Measurements from ENCODE around the gene HSF2BP.
"Not testable (repeated sequence)": the region's sequence is repeated elsewhere in the genome, so short reads cannot be mapped to it uniquely, and the experiment has no call there.

Gene HSF2BP

DNA sequence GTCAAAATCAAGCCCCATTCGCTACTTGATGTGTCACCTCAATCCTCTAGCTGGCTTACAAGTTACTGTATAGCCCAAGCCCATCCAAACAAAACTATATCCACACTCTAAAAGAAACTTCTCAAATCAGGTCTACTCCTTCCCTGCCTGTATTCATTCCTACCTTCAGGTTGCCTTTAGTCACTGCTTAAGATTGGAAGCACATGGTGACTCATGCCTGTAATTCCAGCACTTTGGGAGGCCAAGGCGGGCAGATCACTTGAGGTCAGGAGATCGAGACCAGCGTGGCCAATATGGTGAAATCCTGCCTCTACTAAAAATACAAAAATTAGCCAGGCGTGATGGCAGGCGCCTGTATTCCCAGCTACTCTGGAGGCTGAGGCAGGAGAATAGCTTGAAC is 7.4 kb downstream of the HSF2BP start:
- not testable (repeated sequence) for DNase-seq (ENCODE audit: low read depth in 2 of 2)

DNA sequence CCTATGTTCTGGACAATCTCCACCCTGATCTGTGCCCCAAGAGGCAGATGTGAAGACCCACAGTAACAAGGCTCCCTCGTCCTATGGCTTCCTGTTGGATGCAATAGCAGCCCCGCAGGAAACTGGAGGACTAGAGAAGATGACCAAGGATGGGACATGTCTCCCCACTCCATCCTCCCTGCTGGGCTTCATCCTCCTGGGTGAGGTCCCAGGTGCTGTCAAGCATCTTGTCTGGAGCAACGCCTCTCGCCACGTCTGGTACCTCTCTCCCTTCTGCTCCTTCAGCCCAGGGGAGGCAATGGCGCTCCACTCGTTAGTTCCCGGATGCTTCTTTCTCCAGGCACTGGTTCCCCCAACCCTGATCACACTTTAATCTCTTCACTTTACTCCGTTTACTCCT is 11.1 kb downstream of the HSF2BP start:
- DNase-seq (ENCODE audit: low read depth in 2 of 2) = no peak

DNA sequence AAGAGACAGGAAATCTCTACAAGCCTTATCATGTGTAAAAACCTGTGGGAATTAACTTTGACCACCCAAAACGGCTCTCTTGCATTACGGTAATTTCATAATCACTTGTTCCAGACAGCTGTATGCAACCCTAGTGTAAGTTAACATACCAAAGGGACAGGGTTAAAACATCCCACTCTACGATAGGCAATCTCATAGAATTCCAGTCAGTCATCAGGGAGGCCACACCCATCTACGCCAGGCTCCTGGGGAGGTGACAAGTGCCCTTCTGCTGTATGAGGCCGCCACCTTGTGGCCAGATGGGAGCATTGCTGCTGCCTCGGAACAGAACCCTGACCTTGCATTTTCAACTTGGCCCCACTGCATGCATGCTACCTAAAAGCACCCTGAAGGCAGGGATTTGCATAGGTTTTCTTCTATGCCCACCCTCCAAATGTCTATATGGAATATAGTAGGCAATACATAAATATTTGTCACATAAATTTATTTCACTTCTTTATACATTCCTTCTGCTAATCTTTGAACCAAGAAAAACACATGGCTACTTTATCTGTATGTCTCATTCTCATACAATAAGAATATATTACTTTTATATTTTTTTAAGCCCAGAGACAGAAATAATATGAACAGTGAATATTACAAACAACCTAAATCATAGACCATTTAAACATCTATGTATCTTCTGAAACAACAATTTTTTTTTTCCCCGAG is 12.6 kb downstream of the HSF2BP start:
- peak; percentile 68 to 85 for DNase-seq (ENCODE audit: low read depth in 2 of 2)

DNA sequence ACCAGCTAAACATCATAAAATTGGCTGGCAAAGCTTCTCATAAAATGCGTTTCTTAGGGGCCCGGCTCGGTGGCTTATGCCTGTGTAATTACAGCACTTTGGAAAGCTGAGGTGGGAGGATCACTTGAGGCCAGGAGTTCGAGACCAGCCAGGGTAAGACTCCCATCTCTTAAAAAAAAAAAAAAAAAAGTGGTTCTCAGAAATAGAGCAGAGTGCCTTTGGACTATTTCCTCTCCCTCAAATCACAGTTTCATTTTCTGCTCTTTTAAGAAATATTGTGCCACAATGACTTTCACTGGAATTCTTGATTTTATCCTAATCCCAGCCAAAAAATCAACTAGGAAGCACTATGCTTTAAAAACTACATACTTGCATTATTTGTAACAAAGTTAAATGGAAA is 13.3 kb downstream of the HSF2BP start:
- DNase-seq (ENCODE audit: low read depth in 2 of 2) = no peak

DNA sequence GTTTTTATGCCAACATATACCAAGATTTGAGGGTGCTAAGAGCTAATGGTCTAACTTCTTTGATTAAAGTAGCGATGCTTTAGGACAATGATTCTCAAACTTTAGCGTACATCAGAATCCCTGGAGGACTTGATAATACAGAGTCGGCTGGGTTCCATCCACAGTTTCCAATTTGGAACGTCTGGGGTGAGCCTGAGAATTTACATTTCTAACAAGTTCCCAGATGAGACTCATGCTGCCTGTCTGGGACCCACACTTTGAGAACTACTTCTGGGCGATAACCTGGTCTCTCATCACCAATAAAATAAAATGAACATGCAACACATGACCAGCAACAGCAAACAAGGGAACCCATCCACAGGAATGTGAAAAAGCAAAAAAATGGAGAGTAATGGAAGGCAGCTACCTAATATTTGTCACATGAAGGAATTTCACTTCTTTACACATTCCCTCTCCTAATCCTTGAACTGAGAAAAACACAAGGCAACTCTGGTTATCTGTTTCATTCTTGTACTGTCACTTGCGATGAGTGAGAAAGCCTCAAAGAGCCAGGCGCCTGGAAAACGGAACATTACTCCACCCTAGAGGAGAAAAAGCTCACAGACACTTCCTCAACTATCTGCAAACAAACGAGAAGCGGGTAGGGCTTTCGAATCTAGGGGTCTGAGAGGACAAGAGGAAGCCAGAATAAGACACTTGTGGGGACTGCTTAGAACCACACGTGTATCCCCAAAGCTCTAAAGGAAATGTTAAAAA is 14.0 kb downstream of the HSF2BP start:
- no peak for DNase-seq (ENCODE audit: low read depth in 2 of 2)

DNA sequence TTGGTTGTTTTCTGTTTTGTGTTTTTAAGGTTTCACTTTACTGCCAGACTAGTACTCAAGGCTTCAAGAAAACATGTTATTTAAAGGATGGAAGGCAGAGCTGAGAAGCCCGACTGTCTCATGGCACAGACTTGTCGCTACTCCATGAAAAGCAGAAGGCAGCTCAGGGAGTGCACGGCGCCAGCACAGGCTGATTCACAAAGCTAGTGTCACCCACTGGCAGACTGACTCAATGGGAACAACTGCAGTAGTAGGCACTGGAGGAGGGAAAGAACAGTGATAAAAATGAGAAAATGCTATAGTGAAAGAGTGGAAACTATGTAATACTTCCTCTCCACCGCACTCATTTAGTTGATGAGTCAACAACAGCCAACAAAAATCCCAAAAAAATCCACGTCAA is 14.7 kb downstream of the HSF2BP start:
- DNase-seq (ENCODE audit: low read depth in 2 of 2) = no peak

DNA sequence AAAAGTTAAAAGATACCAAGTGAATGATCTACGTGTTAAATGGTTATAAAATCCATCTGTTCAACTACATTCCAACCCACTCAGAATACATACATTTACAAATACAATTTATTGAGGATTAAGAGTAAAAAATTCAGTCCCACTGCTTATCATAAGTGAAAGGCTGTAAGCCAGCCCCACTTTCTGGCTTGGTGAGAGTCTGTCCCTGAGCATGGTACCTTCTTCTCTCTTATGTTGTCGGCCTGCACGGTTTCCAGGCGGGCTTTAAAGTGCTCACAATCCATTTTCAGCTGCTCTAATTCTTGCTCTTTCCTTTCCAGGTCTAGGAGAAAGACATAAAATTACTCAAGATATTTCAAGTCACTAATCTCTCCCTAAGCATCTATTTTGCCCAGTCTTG is 15.2 kb downstream of the HSF2BP start:
- no peak for DNase-seq (ENCODE audit: low read depth in 2 of 2)

DNA sequence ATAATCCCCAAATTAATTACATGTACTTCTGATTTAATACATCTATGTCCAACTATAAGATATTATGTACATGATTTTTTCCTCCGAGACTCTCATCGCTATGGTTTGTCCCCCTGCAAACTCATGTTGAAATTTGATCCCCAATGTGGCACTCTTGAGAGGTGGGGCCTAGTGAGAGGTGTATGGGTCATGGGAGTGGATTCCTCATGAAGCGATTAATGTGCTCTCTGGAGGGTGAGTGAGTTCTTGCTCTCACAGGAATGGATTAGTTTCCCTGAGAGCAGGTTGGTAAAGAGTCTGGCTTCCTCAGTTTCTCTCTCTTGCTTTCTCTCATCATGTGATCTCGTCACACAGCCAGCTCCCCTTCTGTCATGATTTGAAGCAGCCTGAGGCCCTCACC is 16.1 kb downstream of the HSF2BP start:
- no peak for DNase-seq (ENCODE audit: low read depth in 2 of 2)

DNA sequence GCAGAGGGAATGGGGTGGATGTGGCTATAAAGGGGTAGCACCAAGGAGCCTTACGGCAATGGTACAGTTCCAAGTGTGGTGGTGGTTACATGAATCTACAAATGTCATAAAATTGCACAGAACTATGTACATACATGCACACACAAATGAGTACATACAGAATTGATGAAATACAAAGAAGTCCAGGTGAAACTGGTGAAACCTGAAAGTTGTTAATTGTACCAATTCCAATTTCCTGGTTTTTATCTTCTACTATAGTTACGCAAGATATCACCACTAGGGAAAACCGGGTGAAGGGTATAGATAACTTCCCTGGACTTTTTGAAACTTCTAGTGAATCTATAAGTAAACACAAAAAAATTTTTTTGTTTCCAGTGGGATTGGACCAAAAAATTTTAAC is 18.9 kb downstream of the HSF2BP start:
- no peak for DNase-seq (ENCODE audit: low read depth in 2 of 2)

DNA sequence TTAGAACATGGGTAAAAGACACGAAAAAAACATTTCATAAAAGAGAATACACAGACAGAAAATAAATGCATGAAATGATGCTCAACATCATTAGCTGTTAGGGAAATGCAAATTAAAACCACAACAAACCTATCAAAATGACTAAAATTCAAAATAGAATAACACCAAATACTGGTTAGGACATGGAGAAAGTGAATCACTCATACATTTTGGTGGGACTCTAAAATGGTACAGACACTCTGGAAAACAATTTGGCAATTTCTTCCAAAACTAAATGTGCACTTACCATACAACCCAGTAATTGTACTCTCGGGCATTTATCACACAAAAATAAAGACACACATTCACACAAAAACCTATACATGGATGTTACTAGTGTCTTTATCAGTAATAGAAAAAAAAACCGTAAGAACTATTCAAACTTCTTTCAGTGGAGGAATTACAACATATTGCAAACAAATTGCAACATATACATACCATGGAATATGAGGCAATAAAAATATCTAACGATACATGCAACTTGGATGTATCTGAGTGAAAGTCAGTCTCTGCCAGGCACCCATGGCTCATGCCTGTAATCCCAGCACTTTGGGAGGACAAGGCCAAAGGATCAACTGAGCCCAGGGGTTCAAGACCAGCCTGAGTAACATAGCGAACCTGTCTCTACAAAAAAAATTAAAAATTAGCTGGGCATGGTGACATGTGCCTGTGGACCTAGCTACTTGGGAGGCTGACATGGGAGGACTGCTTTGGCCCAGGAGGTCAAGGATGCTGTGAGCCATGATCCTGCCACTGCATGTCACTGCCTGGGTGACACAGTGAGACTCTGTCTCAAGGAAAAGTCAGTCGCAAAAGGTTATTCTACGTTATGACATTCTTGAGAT is 19.6 kb downstream of the HSF2BP start:
- DNase-seq (ENCODE audit: low read depth in 2 of 2) = no peak

DNA sequence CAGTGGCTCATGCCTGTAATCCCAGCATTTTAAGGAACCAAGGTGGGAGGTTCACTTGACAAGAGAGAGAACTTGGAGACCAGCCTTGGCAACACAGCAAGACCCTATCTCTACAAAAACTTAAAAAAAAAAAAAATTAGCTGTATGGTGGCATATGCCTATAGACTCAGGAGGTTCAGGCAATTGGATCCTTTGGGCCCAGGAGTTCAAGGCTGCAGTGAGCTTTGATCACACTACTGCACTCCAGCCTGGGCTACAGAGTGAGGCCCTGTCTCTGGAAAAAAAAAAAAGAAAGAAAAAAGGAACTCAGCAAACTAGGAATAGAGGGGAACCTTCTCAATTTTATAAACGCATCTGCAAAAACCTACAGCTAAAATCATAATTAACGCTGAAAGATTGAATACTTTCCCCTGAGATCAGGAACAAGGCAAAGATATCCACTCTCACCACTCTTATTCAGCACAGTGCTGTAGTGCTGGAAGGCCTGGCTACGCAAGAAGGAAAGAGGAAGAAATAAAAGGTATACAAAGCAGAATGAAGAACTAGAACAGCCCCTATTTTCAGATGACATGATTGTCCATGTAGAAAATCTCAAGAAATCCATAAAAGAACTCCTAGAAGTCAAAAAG is 21.6 kb downstream of the HSF2BP start:
- no peak for DNase-seq (ENCODE audit: low read depth in 2 of 2)

DNA sequence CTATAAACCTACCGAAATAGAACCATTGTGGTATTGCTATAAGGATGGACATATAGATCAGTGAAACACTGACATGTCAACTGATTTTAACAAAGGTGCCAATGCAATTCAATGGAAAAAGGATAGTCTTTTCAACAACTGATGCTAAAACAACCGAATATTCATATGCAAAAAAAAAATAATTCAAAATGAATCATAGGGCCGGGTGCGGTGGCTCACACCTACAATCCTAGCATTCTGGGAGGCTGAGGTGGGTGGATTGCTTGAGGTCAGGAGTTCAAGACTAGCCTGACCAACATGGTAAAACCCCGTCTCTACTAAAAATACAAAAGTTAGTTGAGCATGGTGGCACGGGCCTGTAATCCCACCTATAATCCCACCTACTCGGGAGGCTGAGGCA is 23.9 kb downstream of the HSF2BP start:
- DNase-seq (ENCODE audit: low read depth in 2 of 2) = no peak

DNA sequence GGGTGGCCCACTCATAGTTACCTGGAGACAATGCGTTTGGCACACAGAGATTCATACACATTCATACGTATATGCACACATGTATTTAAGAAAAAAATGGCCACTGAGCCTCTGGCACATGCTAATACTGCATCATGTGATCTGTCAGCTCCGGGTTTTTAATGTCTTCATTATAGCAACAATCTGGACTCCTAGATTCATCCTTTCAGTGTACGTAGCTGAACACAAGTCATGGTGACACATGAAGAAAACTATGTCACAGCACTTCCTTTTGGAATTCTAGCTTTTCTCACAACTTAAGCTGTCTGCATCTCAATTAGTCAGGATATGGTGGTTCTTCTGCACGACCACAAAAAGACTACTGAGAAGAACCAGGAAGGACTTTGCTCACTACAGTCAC is 24.7 kb downstream of the HSF2BP start:
- no peak for DNase-seq (ENCODE audit: low read depth in 2 of 2)

DNA sequence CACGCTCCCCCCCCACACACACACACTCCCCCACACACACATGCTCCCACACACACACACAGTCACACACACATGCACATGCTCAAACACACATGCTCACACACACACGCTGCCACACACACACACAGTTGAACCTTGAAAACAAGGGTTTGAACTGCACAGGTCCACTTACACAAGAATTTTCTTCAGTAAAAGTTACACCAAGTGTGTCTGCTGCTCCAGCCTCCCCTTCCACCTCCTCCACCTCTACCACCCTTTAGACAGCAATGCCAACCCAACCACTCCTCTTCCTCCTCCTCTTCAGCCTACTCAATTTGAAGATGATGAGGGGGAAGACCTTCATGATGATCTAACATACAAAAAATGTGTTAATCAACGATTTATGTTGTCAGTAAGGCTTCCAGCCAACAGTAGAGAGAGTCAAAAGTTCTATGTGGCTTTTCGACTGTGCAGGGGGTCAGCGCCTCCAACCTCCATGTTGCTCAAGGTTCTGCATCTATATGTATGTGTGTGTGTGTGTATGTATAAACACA is 26.8 kb downstream of the HSF2BP start:
- DNase-seq (ENCODE audit: low read depth in 2 of 2) = no peak

DNA sequence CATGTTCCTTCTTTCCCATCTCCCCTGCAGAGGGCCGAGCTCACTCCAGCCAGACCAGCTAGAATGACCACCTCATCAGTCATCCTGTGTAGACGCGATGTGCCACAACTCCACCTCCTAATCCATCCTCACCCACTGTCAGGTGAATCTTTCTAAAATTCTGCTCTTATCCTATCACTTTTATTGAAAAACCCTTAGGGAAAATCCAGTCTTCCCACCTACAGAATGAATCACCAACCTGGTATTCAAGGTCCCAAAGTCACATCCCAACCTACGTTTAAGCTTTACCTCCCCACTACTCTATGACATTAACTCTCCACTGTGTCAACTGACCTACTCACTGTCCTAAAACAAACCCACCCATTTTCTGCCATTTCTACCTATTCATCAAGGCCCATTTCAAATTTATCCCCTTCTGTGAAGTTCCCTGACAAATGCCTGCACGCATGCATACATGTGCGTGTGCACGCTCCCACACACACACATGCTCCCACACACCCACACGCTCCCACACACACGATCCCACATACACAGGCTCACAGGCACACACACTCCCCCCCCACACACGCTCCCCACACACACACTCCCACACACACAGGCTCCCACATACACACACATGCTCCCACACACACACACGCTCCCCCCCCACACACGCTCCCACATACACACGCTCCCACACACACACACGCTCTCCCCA is 27.7 kb downstream of the HSF2BP start:
- DNase-seq (ENCODE audit: low read depth in 2 of 2) = no peak

DNA sequence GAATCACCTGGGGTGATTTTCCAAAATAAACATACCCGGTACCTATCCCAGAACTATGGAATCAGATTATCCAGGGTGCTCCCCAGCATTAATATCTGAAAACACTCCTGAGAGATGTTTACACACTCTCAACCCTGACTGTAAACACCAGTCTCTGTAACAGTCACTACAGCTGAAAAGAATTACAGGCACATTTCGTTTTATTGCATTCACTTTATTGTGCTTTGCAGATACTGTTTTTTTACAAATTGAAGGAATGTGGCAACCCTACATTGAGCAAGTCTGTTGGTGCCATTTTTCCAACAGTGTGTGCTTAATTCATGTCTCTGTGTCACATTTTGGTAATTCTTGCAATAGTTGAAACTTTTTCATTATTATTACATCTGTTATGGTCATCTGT is 31.8 kb downstream of the HSF2BP start:
- no peak for DNase-seq (ENCODE audit: low read depth in 2 of 2)

DNA sequence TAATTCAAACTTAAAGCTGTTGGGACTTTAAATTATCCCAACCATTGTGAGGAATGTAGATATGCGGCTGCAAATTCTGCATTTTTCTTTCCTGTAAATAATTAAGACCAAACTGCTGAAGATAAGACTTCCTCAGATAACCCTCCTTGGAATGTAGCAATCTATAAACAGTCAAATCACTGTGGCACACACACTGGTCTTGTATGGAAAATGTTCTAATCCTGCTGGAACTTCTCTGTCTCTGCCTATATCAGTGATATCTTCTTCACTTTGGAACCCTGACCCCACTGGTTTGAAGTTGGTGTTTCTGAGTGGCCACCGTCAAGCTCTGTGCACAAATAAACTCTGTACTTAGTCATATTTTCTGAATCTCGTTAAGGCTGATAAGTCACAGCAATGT is 32.9 kb downstream of the HSF2BP start:
- DNase-seq (ENCODE audit: low read depth in 2 of 2) = no peak

DNA sequence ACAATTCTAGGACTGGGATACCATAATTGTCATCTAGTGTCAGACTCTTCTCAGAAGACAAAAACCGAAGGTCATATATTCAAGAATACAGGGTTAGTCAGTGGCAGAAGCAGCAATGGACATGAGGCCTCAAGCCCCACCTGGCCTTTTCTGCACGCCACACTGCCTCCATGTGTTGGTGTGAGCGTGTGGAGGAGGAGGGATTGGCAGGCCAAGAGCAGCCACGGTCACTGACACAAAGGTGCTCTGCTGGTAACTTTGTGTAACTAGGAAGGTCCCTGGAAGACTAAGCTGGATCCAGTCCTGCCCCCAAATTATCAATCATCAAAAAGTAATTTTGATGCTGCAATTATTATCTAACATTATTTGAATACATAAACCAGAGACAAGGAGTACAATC is 34.9 kb downstream of the HSF2BP start:
- DNase-seq (ENCODE audit: low read depth in 2 of 2) = no peak

DNA sequence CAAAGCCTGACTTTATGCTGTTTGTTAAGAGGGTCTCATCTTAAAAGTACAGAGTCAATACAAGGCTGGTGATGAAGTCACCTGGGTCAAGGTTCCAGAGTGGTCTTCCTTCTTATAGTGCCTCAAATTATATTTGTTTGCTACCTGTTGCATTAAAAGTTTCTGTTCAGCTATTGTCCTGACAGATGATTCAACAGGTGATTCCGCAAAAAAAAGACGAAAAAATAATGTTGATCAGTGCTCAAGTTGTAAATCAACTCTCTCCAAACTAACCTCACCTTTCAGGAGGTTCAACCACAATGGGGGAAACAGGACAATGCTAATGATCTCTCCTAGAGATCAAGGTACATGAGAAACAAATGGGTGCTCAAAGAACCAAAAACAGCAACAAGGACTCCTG is 35.7 kb downstream of the HSF2BP start:
- DNase-seq (ENCODE audit: low read depth in 2 of 2) = no peak

DNA sequence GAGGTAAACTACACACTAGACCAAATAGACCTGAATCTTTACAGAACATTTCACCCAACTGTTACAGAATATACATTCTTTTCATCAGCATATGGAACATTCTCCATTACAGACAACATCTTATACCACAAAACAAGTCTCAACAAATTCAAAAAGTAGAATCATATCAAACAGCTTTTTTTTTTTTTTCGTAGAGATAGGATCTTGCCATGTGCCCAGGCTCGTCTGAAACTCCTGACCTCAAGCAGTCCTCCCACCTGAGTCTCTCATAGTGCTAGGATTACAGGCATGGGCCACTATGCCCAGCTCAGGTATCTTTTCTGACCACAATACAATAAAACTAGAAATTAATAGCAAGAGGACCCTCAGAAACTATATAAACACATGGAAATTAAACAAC is 36.5 kb downstream of the HSF2BP start:
- DNase-seq (ENCODE audit: low read depth in 2 of 2) = no peak

DNA sequence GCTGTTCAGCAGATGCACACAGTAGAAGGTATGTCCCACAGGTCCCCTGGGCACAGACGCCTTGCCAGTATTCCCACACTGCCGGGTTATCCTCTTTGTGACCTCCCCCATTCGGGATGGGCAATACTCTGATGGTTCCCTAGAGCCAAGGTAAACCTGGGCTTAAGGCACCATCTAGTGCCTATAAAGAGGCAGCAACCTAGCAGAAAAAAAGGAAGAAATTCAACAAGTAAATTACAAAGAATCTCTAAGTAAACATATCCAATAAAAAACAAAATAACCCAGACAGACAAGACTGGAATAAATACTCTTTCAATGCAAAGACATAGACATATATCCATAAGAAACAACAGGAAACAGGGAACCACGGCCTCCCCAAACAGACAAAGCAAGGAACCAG is 39.4 kb downstream of the HSF2BP start:
- DNase-seq (ENCODE audit: low read depth in 2 of 2) = no peak
